Measurements from ENCODE around the gene ING5.

DNA sequence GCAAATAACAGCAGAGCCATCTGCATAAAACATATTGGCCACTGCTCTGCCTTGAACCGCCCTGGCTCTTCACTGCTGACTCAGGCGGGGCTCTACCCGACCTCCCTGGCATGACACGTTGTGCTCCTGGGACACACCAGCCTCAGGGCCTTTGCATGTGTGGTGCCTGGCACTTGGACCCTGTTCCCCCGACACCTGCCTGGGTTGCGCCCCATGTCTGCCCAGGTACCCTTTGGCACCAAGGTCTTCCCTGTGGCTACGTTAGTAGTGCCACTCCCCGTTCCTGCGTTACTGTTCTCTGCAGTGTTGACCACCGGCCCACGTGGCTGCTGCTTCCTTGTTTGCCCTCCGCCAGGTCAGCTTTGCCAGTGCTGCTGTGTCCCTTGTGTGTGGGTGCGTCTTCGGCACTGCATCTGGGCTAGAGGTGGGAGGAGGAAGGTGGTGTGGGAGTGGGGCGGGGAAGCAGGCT is 44.0 kb upstream of the ING5 start:
- TF ChIP-seq POLR2A (IDR thresholded peaks at IDR 0.05) = no peak
- TF ChIP-seq, protein P1, sequence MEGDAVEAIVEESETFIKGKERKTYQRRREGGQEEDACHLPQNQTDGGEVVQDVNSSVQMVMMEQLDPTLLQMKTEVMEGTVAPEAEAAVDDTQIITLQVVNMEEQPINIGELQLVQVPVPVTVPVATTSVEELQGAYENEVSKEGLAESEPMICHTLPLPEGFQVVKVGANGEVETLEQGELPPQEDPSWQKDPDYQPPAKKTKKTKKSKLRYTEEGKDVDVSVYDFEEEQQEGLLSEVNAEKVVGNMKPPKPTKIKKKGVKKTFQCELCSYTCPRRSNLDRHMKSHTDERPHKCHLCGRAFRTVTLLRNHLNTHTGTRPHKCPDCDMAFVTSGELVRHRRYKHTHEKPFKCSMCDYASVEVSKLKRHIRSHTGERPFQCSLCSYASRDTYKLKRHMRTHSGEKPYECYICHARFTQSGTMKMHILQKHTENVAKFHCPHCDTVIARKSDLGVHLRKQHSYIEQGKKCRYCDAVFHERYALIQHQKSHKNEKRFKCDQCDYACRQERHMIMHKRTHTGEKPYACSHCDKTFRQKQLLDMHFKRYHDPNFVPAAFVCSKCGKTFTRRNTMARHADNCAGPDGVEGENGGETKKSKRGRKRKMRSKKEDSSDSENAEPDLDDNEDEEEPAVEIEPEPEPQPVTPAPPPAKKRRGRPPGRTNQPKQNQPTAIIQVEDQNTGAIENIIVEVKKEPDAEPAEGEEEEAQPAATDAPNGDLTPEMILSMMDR (IDR thresholded peaks at IDR 0.05) = no peak
